GM10847 (cell line): Measurements from ENCODE around the gene PHB1.
A peak's percentile ranks its signal among the peaks of the same experiment; 100 is the strongest.

Source experiments
- POLR2A ChIP-seq: IDR thresholded peaks from 2 replicates; pipeline ENCODE4 v1.6.1; 2011; ENCODE audit not compliant: insufficient read length; ENCODE audit errors: extremely low read depth

Gene PHB1

DNA sequence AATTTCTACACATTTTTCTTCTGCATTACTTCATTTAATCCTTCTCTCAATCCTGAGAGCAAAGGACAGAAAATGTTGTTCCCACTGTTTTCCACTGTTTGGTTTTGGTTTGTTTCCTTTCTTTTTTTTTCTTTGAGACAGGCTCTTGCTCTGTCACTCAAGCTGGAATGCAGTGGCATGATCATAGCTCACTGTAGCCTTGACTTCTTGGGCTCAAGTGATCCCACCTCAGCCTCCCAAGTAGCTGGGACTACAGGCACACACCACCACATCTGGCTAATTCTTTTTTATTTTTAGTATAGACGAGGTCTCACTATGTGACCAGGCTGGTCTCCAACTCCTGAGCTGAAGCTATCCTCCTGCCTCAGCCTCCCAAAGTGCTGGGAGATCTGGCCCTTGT lies 45.6 kb downstream of the PHB1 start:
- no peak for TF ChIP-seq POLR2A

DNA sequence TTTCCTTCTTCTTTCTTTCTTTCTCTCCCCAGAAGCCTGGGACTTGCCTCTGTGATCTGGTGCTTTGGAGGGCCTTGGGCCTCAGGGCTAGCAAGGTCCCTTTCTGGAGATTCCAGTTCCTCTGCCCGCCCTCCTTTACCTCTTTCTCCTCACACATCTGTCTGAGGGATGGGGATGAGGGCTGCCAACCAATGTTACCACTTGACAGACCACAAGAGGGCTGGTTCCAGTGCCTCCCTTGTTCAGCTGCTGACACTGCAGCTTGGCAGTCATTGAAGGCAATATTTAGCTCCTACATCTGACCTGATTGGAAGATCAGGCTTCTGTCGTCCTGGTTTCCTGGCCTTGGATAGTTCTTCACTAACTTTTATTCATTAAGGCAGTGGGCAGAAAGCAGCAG lies 49.0 kb downstream of the PHB1 start:
- TF ChIP-seq POLR2A = no peak

- no peak for TF ChIP-seq POLR2A
These were observed 50.6 kb downstream of the PHB1 start for GRCh38 chr17:49364119-49364518.

- TF ChIP-seq POLR2A = no peak
These were observed 51.4 kb downstream of the PHB1 start for GRCh38 chr17:49363251-49363650.

- no peak for TF ChIP-seq POLR2A
These were observed 52.0 kb downstream of the PHB1 start for GRCh38 chr17:49362723-49363117.

DNA sequence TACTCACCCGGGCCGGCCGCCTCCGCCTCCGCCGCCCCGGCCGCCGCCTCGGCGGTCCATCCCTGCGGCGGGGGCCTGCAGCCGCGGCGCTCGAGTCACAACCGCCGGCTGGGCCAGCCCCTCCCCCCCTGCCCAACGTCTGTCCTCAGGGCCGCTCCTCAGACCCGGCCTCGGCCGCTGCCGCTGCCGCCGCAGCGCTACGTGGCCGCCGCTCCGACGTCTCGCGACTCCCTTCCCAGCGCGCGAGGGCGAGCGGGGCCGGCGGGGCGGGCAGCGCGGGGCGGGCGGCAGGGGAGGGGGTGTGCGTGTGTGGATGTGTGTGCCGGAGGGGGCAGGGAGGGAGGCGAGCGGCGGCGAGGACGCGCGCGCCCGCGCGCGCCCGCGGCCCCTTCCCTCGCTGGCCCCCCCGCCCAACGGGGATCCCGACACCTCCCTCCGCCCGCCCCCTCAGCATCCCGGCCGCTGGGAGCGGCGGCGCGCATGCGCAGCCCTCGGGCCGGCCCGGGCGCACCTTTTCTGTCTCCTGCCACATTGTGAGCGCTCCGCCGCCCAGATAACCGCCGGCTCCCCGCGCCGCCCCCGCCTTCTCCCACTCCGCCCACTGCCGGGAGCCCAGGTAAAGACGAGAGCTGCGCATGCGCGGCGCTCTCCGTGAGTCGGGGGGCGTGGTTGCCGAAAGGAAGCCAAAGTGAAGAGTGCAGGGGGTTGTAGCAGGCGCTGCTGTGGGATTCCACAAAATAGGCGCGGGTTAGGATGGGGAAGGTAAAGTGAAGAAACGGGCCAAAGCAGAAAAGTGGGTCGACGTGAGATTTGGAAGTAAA lies 52.6 kb downstream of the PHB1 start, which contains the start of gene ZNF652:
Gene ZNF652 (minus strand): TSS at position 349 of the 821 bp plus-strand sequence. CDS start 44,525 bp downstream, outside the sequence.
- TF ChIP-seq POLR2A = peak; percentile 12

GRCh38 chr17:49361129-49361901 lies 53.4 kb downstream of the PHB1 start:
- peak; percentile 45 for TF ChIP-seq POLR2A

GRCh38 chr17:49360796-49361128 lies 53.9 kb downstream of the PHB1 start:
- TF ChIP-seq POLR2A = no peak

DNA sequence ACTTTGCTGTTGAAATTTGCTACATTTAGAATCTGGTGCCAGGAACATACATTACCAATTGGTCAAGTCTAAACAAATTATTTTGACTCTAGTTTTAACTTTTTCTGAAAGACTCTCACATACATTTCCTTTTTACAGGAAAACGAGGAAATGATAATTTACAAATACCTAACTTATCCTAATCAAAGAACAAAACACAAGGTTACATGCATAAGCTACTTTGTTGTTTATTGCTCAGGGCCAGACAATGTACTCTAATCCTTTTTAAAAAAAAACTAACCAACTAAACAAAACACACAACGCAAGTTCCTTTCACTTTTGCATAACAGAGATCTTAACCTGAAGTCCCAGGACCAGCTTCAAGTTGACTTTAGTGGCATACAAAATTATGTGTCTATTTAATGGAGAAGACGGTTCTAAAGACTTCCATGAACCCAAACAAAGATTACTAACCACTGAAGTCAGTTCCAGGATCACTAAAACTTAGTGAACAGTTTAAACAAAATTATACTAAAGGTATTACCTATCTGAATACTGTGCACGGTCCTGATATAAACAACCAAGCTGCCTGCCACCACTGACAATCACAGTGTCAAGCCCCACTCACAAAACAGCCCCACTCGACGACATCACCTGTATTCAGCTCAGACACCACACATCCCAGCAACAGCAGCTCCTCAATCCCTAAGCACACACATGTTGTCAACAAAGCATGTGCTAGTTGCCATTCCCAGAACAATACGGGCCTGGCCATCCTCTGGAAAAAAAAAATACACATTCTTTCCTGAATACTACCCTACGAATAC lies 54.5 kb downstream of the PHB1 start:
- no peak for TF ChIP-seq POLR2A

DNA sequence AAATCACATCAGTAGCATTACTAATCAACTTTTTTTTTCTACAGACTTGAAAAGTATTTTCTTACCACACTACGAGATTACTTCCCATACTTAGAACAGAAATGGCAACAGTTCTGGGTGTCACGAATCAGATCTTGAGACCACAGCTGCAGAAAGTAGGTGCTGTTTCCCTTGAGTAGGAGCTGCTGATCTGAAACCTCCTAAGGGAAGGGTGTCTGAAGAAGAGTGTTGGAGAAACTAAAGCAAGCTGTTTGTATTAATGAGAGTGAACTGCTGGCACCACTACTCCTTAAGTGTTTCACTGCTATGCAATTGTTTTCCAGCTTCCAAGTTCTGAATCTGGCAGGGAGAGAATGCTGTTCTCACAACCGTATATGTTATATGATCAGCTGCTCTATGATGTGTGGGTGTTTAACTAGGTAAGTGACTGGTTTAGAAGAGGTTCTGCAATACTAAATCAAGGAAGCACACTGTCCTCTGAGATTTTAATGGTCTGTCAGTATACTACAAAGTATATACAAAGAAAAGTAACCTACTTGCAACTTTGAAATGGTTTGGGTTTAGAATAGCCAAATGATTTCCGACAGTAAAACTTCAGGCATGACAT lies 55.9 kb downstream of the PHB1 start:
- TF ChIP-seq POLR2A = no peak

- TF ChIP-seq POLR2A = no peak
These were observed 57.2 kb downstream of the PHB1 start for GRCh38 chr17:49357516-49357915.

GRCh38 chr17:49356320-49356719 lies 58.4 kb downstream of the PHB1 start:
- no peak for TF ChIP-seq POLR2A
